Measurements from ENCODE around the gene GATD1. TPM values are rescaled to one million over a fixed set of nuclear protein-coding genes. Genes with fewer than 3 reads are reported as not detected.

The GATD1 gene
- polyA plus RNA-seq, 2 donors: 23.1 to 49.2 TPM

DNA sequence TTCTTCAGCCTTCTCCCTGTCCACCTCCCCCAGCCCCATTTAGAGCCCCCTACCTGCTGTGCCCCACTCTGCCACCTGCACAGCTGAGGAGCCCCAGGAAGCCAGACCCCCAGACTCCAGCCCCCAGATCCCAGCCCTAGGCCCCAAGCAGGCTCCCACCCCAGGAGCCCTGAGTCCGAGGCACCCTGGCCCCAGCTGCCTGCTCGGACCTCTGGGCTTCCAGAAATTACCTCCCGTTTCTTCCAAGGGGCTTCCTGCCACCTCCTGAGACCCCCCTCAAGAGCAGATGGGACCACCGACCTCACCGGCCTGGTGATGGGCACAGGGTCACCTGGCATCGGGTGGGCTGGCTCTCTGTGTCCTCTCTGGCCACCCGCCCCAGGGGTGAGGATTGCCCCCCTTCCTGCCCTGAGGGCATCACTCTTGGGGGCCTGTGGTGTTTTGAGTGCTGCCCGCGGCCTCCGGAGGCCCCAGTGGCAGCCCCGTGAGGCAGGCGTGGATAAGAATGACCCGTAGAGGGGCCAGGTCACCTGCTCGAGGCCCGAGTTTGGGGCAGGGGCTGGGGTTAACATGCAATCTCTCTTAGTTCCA is 48.3 kb downstream of the GATD1 start:
- Histone ChIP-seq H3K4me1 (ENCODE audit: control insufficient read depth in 2 of 2, insufficient read depth in 2 of 2, low read length in 1 of 2) (peaks cover 2 to 20% of the 10 kb centered on the region in 2 donors), H3K36me3 (ENCODE audit: control insufficient read depth in 2 of 2, insufficient read depth in 2 of 2, low read length in 1 of 2) (peaks cover 0 to 11% of the 10 kb centered on the region in 2 donors), H3K9me3 (ENCODE audit: control insufficient read depth in 2 of 2, insufficient read depth in 1 of 2, low read depth in 1 of 2, low read length in 1 of 2) (no peaks in the 10 kb centered on the region), H3K4me3 (ENCODE audit: low read depth in 1 of 2, low read length in 2 of 2) (no peak overlapping the region), H3K27ac (ENCODE audit: low read depth in 2 of 2, low read length in 1 of 2) (peak overlapping the region in 1 of 2 donors; percentile 51), H3K27me3 (ENCODE audit: control insufficient read depth in 1 of 2, insufficient read depth in 2 of 2, low read length in 2 of 2) (no peaks in the 10 kb centered on the region)
- WGBS, 2 donors: 56 to 68% methylated on average over 15 of the region's 15 CpGs

DNA sequence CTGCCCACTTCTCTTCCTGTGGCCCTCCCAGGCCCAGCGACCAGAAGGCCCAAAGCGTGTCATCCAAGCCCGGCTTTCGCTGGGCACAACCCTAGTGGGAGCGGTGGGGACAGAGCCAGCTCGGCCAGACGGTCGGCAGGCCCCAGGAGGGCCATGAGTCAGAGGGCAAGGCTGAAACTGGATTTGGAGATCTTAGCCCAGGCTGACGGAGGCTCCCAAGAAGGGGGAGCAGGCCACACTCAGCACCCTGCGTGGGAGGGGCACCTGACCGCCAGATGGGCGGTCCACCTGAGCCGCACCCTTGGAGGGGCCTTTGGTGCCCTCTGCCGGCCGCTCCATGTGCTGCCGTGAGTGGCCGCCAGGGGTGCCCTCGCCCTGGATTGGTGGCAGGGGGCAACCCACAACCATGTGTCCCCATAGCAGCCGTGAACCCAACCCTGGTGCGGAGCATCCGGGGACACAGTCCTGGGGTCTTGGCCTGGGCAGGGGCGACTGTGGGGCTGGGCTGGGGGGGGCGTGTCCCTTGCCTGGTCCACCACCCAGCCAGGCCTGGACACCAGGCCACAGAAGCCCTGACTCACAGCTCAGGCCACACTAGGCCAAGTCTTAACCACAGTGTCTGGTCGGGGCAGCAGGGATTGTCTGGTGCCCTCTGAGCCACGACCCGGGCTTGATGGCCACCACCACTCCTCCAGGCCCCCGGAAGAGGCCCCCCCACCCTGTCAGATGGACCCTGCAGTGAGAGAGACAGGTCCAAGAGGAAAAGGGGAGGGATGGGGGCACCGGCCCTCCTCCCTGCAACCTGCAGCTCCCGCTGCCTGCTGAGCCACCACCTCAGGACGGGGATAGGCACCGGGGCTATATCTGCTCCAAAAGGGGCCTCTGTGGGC is 49.2 kb downstream of the GATD1 start:
- H3K4me3 ChIP-seq (ENCODE audit: low read depth in 1 of 2, low read length in 2 of 2): no peak overlapping the region
- no peaks in the 10 kb centered on the region for H3K9me3 ChIP-seq (ENCODE audit: control insufficient read depth in 2 of 2, insufficient read depth in 1 of 2, low read depth in 1 of 2, low read length in 1 of 2)
- WGBS, 2 donors: 24 to 30% methylated on average over 29 to 31 of the region's 31 CpGs
- H3K27me3 ChIP-seq (ENCODE audit: control insufficient read depth in 1 of 2, insufficient read depth in 2 of 2, low read length in 2 of 2): no peaks in the 10 kb centered on the region
- peak overlapping the region; percentile 85 to 89 for H3K27ac ChIP-seq (ENCODE audit: low read depth in 2 of 2, low read length in 1 of 2)
- peaks cover 0 to 14% of the 10 kb centered on the region in 2 donors for H3K36me3 ChIP-seq (ENCODE audit: control insufficient read depth in 2 of 2, insufficient read depth in 2 of 2, low read length in 1 of 2)
- peaks cover 2 to 20% of the 10 kb centered on the region in 2 donors for H3K4me1 ChIP-seq (ENCODE audit: control insufficient read depth in 2 of 2, insufficient read depth in 2 of 2, low read length in 1 of 2)

DNA sequence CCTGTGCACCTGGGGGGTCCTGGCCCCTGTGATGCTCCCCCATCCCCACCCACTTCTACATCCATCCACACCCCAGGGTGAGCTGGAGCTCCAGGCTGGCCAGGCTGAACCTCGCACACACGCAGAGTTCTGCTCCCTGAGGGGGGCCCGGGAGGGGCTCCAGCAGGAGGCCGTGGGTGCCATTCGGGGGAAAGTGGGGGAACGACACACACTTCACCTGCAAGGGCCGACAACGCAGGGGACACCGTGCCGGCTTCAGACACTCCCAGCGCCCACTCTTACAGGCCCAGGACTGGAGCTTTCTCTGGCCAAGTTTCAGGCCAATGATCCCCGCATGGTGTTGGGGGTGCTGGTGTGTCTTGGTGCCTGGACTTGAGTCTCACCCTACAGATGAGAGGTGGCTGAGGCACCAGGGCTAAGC is 50.0 kb downstream of the GATD1 start:
- peaks cover 0 to 18% of the 10 kb centered on the region in 2 donors for H3K36me3 ChIP-seq (ENCODE audit: control insufficient read depth in 2 of 2, insufficient read depth in 2 of 2, low read length in 1 of 2)
- 82 to 88% methylated on average over 12 of the region's 12 CpGs for WGBS, 2 donors
- no peaks in the 10 kb centered on the region for H3K27me3 ChIP-seq (ENCODE audit: control insufficient read depth in 1 of 2, insufficient read depth in 2 of 2, low read length in 2 of 2)
- H3K9me3 ChIP-seq (ENCODE audit: control insufficient read depth in 2 of 2, insufficient read depth in 1 of 2, low read depth in 1 of 2, low read length in 1 of 2): no peaks in the 10 kb centered on the region
- H3K4me3 ChIP-seq (ENCODE audit: low read depth in 1 of 2, low read length in 2 of 2): no peak overlapping the region
- peaks cover 2 to 20% of the 10 kb centered on the region in 2 donors for H3K4me1 ChIP-seq (ENCODE audit: control insufficient read depth in 2 of 2, insufficient read depth in 2 of 2, low read length in 1 of 2)
- peak overlapping the region; percentile 85 to 89 for H3K27ac ChIP-seq (ENCODE audit: low read depth in 2 of 2, low read length in 1 of 2)

DNA sequence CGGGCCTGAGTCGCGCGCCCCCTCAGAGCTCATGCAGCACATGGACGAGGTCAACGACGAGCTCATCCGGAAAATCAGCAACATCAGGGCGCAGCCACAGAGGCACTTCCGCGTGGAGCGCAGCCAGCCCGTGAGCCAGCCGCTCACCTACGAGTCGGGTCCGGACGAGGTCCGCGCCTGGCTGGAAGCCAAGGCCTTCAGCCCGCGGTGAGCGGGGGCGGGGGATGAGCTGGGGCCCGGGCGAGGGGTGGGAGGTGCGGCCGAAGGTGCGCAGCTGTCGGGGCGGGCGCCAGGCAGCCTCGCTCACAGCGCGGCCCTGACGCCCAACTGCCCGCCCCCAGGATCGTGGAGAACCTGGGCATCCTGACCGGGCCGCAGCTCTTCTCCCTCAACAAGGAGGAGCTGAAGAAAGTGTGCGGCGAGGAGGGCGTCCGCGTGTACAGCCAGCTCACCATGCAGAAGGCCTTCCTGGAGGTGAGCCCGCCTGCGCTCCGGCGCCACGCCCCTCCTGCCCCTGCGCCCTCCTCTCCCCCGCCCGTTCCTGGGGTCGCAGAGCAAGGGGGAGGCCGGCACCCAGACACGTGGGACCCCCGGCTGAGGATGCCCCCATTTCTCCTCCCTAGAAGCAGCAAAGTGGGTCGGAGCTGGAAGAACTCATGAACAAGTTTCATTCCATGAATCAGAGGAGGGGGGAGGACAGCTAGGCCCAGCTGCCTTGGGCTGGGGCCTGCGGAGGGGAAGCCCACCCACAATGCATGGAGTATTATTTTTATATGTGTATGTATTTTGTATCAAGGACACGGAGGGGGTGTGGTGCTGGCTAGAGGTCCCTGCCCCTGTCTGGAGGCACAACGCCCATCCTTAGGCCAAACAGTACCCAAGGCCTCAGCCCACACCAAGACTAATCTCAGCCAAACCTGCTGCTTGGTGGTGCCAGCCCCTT is 50.7 kb downstream of the GATD1 start:
- peak overlapping the region; percentile 85 to 89 for H3K27ac ChIP-seq (ENCODE audit: low read depth in 2 of 2, low read length in 1 of 2)
- H3K4me3 ChIP-seq (ENCODE audit: low read depth in 1 of 2, low read length in 2 of 2): peak overlapping the region in 1 of 2 donors; percentile 14
- WGBS, 2 donors: 9 to 15% methylated on average over 47 to 61 of the region's 61 CpGs
- no peaks in the 10 kb centered on the region for H3K9me3 ChIP-seq (ENCODE audit: control insufficient read depth in 2 of 2, insufficient read depth in 1 of 2, low read depth in 1 of 2, low read length in 1 of 2)
- no peaks in the 10 kb centered on the region for H3K27me3 ChIP-seq (ENCODE audit: control insufficient read depth in 1 of 2, insufficient read depth in 2 of 2, low read length in 2 of 2)
- H3K4me1 ChIP-seq (ENCODE audit: control insufficient read depth in 2 of 2, insufficient read depth in 2 of 2, low read length in 1 of 2): peaks cover 2 to 20% of the 10 kb centered on the region in 2 donors
- peaks cover 0 to 24% of the 10 kb centered on the region in 2 donors for H3K36me3 ChIP-seq (ENCODE audit: control insufficient read depth in 2 of 2, insufficient read depth in 2 of 2, low read length in 1 of 2)

DNA sequence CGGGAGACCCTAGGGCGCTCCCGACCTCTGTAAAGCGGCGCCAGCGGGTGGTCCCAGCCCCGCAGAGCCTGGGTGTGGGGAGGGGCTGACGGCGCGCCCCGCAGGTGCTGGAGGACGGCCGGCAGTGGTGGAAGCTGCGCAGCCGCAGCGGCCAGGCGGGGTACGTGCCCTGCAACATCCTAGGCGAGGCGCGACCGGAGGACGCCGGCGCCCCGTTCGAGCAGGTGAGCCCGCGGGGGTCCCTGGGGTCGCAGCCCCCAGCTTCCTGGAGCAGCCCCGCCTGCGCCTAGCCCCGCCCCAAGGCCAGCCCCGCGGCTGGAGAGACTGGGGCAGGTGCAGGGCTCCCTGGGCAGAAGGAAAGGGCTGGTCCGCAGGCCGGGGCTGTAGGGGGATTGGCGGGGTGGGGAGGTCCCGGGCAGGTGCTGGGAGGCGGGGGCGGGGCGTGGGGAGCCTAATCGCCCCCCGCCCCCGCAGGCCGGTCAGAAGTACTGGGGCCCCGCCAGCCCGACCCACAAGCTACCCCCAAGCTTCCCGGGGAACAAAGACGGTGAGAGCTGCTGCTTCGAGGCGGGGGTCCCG is 51.6 kb downstream of the GATD1 start:
- Histone ChIP-seq H3K4me1 (ENCODE audit: control insufficient read depth in 2 of 2, insufficient read depth in 2 of 2, low read length in 1 of 2) (peaks cover 6 to 20% of the 10 kb centered on the region in 2 donors), H3K4me3 (ENCODE audit: low read depth in 1 of 2, low read length in 2 of 2) (no peak overlapping the region), H3K36me3 (ENCODE audit: control insufficient read depth in 2 of 2, insufficient read depth in 2 of 2, low read length in 1 of 2) (peaks cover 0 to 31% of the 10 kb centered on the region in 2 donors)

DNA sequence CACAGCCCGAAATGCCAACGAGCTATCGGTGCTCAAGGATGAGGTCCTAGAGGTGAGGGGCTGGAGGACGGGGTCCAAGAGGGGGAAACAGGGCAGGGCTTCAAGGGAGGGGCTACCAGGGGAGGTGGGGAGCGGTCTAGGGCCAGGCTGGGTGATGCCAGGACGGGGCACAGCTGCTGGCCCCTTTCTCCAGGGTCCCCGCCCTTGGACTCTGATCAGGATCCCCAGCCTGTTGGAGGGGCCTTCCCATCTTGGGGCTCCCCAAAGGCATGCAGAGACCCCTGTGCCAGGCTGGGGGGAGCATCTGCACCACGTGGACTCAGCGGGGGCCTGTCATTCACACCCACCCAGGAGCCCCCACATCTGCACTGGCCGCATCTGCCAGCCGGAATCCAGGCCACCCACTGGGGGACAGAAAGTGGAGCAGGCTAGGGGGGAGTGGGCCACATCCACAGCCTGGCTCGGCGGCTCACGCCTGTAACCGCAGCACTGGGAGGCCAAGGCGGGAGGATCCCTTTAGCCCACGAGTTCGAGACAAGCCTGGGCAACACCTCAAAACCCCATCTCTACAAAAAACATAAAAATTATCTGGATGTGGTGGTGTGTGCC is 52.4 kb downstream of the GATD1 start:
- Histone ChIP-seq H3K27me3 (ENCODE audit: control insufficient read depth in 1 of 2, insufficient read depth in 2 of 2, low read length in 2 of 2) (no peaks in the 10 kb centered on the region), H3K27ac (ENCODE audit: low read depth in 2 of 2, low read length in 1 of 2) (no peak overlapping the region), H3K9me3 (ENCODE audit: control insufficient read depth in 2 of 2, insufficient read depth in 1 of 2, low read depth in 1 of 2, low read length in 1 of 2) (no peaks in the 10 kb centered on the region), H3K4me3 (ENCODE audit: low read depth in 1 of 2, low read length in 2 of 2) (no peak overlapping the region), H3K36me3 (ENCODE audit: control insufficient read depth in 2 of 2, insufficient read depth in 2 of 2, low read length in 1 of 2) (peaks cover 0 to 37% of the 10 kb centered on the region in 2 donors), H3K4me1 (ENCODE audit: control insufficient read depth in 2 of 2, insufficient read depth in 2 of 2, low read length in 1 of 2) (peaks cover 7 to 20% of the 10 kb centered on the region in 2 donors)
- 74 to 79% methylated on average over 18 of the region's 18 CpGs for WGBS, 2 donors

More for the DNA sequence above, 51.6 kb downstream of the GATD1 start:
- no peaks in the 10 kb centered on the region for H3K9me3 ChIP-seq (ENCODE audit: control insufficient read depth in 2 of 2, insufficient read depth in 1 of 2, low read depth in 1 of 2, low read length in 1 of 2)
- no peaks in the 10 kb centered on the region for H3K27me3 ChIP-seq (ENCODE audit: control insufficient read depth in 1 of 2, insufficient read depth in 2 of 2, low read length in 2 of 2)
- peak overlapping the region; percentile 58 to 85 for H3K27ac ChIP-seq (ENCODE audit: low read depth in 2 of 2, low read length in 1 of 2)
- 6 to 10% methylated on average over 37 to 53 of the region's 53 CpGs for WGBS, 2 donors

DNA sequence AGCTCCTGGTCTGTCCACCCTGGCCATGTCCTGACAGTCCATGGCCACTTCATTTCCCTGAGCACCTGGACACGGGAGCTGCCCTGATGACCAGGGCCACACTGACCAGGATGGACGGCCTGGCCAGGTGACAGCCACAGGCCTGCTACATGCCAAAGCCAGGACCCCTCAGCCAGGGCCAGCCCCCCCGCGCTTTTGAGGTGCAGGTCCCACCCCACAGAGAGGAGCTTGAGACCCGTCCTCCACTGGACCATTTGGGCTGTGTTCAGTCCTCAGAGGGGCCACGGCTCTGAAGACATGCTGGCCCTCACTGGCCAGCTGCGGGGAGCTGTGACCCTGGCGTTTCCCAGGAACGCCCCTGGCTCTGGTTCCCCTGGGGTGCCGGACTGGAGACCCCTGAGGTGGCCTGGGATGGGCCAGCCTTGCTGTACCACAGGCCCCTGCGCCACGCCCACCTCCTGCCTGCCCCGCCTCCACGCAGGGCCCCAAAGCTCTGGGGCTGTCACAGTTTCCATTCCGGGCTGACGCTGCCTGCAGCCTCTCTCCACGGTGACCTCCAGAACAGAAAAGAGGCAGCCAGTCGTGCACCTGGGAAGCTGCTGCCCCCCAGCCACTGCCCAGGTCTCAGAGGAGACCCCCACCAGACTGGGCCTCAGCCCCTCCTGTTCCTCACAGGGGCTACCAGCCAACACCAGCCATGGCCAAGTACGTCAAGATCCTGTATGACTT is 53.1 kb downstream of the GATD1 start:
- Histone ChIP-seq H3K4me3 (ENCODE audit: low read depth in 1 of 2, low read length in 2 of 2) (no peak overlapping the region), H3K4me1 (ENCODE audit: control insufficient read depth in 2 of 2, insufficient read depth in 2 of 2, low read length in 1 of 2) (peaks cover 7 to 19% of the 10 kb centered on the region in 2 donors), H3K36me3 (ENCODE audit: control insufficient read depth in 2 of 2, insufficient read depth in 2 of 2, low read length in 1 of 2) (peaks cover 0 to 41% of the 10 kb centered on the region in 2 donors), H3K27me3 (ENCODE audit: control insufficient read depth in 1 of 2, insufficient read depth in 2 of 2, low read length in 2 of 2) (no peaks in the 10 kb centered on the region), H3K27ac (ENCODE audit: low read depth in 2 of 2, low read length in 1 of 2) (peak overlapping the region in 1 of 2 donors; percentile 14), H3K9me3 (ENCODE audit: control insufficient read depth in 2 of 2, insufficient read depth in 1 of 2, low read depth in 1 of 2, low read length in 1 of 2) (no peaks in the 10 kb centered on the region)
- WGBS, 2 donors: 75 to 80% methylated on average over 17 to 19 of the region's 19 CpGs

DNA sequence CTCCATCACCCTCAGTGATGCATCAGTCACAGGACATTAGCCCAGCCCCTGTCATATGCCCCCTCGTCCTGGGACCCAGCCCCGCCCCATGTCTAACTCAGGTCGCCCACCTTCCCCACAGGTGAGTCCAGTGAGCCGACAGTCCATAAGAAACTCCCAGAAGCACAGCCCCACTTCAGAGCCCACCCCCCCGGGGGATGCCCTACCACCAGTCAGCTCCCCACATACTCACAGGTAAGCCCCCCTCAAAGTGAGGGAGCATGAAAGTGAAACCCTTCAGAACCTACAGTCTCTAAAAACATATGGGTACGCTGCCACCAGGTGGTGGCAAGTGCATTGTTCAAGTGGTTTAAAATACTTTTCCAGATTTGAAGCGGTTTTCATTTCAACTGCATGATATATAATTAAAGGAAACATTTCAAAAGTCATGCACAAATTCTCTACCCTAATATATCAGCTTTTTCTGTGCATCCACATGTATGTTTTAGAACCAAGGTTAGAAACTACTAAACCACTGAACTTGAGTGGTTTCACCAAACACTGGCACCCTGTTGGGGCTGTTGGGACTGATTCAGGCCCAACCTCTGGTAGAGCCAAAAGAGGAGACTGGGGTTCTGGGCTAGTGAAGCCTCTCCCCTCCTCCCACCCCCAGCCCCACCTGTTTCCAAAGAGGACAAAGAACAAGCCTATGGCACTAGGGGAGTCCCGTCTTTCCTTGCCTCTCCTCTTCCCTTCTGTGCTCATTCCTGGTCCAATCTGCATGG is 54.0 kb downstream of the GATD1 start:
- Histone ChIP-seq H3K27me3 (ENCODE audit: control insufficient read depth in 1 of 2, insufficient read depth in 2 of 2, low read length in 2 of 2) (no peaks in the 10 kb centered on the region), H3K4me1 (ENCODE audit: control insufficient read depth in 2 of 2, insufficient read depth in 2 of 2, low read length in 1 of 2) (peaks cover 7 to 19% of the 10 kb centered on the region in 2 donors), H3K4me3 (ENCODE audit: low read depth in 1 of 2, low read length in 2 of 2) (no peak overlapping the region), H3K27ac (ENCODE audit: low read depth in 2 of 2, low read length in 1 of 2) (peak overlapping the region in 1 of 2 donors; percentile 24), H3K9me3 (ENCODE audit: control insufficient read depth in 2 of 2, insufficient read depth in 1 of 2, low read depth in 1 of 2, low read length in 1 of 2) (no peaks in the 10 kb centered on the region), H3K36me3 (ENCODE audit: control insufficient read depth in 2 of 2, insufficient read depth in 2 of 2, low read length in 1 of 2) (peaks cover 0 to 42% of the 10 kb centered on the region in 2 donors)
- 52 to 54% methylated on average over 8 of the region's 8 CpGs for WGBS, 2 donors
